Mucosa of stomach (tissue), 1 donor: ENCODE measurements around the gene FRG1.
"Not testable (repeated sequence)": the region's sequence is repeated elsewhere in the genome, so short reads cannot be mapped to it uniquely, and the experiment has no call there.

Source experiments
- H3K27me3 ChIP-seq: one replicate; pipeline ENCODE4 v1.7.0; 2013; ENCODE audit warnings: mild to moderate bottlenecking, low read length; ENCODE audit not compliant: control insufficient read depth, insufficient read depth
- H3K36me3 ChIP-seq: one replicate; pipeline ENCODE4 v1.7.0; 2013; ENCODE audit warnings: low read length; ENCODE audit not compliant: control insufficient read depth, insufficient read depth
- H3K4me1 ChIP-seq: one replicate; pipeline ENCODE4 v1.7.0; 2013; ENCODE audit warnings: mild to moderate bottlenecking, low read length; ENCODE audit not compliant: control insufficient read depth, insufficient read depth
- H3K4me3 ChIP-seq: one replicate; pipeline ENCODE4 v1.7.0; 2013; ENCODE audit warnings: low read length
- H3K9ac ChIP-seq: one replicate; pipeline ENCODE4 v1.7.0; 2013; ENCODE audit warnings: mild to moderate bottlenecking, low read length, moderate library complexity
- H3K9me3 ChIP-seq: one replicate; pipeline ENCODE4 v1.7.0; 2013; ENCODE audit warnings: mild to moderate bottlenecking, low read length, moderate library complexity; ENCODE audit not compliant: control insufficient read depth
- donor health status: Pancreatic carcinoma.

FRG1 gene

DNA sequence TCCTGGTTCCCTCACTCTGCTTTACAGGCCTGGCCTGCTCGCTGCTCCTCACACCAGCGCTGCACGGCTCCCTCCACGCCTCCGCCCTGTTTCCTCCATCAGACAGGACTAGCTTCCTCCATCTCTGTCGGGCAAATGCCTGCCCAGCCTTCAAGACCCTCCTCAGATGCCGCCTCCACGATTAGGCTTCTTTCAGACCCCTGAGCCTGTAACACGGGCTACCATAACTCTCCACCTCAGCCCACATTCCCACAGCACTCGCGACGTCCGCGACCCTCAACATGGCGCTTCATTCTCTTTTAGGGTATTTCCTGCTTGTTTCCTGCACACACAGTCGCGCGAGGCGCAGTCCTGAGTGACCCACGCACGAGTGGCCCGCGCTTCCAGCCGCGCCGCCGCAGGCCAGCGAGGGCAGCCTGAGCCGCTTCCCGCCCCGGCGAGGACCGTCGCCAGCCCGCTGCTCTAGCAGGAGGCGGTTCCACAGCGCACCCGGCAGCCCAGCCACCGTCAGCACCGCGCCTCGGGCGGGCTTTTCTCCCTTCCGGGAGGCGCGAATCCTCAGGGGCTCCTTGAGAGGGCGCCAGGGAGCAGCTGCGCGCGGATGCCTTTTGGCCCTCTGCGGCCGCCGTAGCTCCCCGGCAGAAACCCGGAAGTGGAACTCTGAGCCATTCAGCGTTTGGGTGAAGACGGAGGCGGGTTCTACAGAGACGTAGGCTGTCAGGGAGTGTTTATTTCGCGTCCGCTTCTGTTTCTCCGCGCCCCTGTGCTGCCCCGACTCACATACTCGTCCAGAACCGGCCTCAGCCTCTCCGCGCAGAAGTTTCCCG is at the start of gene FRG1:
Gene FRG1, plus strand, starts transcription at position 695 of the 827 bp plus-strand sequence. CDS start 138 bp downstream, outside the sequence.
- Histone ChIP-seq H3K36me3 (no peaks in the 10 kb centered on the region), H3K9me3 (no peaks in the 10 kb centered on the region), H3K4me1 (no peaks in the 10 kb centered on the region), H3K4me3 (peak within 1 kb of the TSS; percentile 89), H3K27me3 (no peaks in the 10 kb centered on the region), H3K9ac (peak within 1 kb of the TSS; percentile 93)

DNA sequence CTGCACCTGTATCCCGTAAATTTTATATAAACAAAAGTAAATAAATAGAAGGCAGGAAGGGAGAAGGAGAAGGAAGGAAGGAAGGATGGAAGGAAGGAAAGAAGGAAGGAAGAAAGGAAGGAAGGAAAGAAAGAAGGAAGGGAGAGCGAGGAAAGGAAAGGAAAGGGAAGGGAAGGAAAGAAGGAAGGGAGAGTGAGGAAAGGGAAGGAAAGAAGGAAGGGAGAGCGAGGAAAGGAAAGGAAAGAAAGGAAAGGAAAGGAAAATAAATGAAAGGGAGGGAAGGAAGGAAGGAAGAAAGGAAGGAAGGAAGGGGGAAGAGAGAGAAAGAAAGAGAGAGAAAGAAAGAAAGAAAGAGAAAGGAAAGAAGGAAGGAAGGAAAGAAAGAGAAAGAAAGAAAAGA is 43.0 kb upstream of the FRG1 start:
- Histone ChIP-seq H3K4me3 (no peak overlapping the region), H3K4me1 (no peaks in the 10 kb centered on the region), H3K27me3 (no peaks in the 10 kb centered on the region), H3K9ac (no peak overlapping the region), H3K9me3 (no peaks in the 10 kb centered on the region), H3K36me3 (no peaks in the 10 kb centered on the region)

DNA sequence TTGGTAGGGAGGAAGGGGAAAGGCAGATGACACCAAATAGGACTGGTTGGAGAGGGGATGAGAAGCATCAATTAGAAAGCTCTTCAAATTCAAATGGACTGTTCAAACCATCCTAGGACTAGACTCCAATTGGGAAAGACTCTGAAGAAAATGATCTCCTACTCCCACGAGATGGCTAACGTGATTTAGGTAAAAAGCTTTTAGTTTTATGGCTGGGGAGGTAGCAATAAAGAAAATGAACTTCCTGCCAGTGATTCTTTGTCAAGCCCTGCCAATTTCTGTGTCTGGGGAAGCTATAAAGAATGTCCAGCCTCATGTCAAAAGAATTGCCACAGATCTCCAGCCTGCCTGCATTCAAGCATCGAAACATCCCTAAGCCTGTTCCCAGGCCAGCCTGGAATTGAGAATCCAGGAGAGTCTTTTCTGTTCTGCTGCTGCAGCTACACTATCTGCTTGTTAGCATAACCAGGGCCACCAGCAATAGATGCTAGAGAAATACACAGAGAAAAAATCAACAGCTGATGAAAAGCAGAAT is 41.1 kb upstream of the FRG1 start:
- not testable (repeated sequence) for H3K9ac ChIP-seq, H3K9me3 ChIP-seq, H3K27me3 ChIP-seq, H3K4me1 ChIP-seq, H3K4me3 ChIP-seq, H3K36me3 ChIP-seq

DNA sequence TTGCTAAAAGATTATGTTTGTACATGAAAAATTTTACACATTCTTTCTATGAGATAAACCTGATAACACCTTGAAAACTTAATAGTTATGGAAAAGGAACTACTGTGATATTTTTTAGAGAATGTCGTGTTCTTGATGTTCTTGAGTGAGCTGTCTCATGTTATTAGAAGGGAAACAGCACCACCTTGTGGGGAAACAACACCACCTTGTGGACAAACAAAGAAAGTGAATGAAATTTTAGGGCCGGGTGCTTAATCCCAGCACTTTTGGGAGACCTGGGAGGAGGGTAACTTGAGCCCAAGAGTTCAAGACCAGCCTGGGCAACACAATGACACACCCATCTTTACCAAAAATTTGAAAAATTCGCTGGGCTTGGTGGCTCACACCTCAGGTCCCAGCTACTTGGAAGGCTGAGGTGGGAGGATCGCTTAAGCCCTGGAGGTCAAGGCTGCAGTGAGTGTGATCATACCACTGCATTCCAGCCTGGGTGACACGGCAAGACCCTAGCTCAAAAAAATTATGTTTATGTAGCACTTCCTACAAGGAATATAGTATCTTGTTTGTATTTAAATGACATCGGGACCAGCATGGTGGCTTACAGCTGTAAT is 36.1 kb upstream of the FRG1 start:
- not testable (repeated sequence) for H3K9ac ChIP-seq, H3K9me3 ChIP-seq, H3K4me1 ChIP-seq, H3K4me3 ChIP-seq, H3K27me3 ChIP-seq, H3K36me3 ChIP-seq

DNA sequence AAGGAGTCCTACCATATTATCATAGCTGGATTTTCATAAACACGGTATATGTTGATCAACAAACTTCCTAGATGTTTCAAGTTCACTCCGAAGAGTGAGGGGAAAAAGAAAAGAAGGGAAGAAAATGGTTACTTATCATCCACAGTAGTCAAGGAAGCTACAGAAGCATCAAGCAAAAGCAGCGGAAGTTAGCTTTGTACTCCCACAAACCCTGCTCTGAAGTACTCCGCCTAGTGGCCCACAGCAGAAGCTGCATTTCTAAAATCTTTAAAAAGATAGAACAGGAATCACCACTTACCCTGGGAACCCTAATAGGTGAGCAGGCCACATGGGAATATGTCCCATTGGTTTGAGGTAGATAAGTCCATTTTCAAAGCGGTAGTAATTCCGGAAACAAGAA is 28.5 kb upstream of the FRG1 start:
- Histone ChIP-seq H3K36me3 (no peaks in the 10 kb centered on the region), H3K27me3 (no peaks in the 10 kb centered on the region), H3K9ac (no peak overlapping the region), H3K4me1 (no peaks in the 10 kb centered on the region), H3K9me3 (no peaks in the 10 kb centered on the region), H3K4me3 (no peak overlapping the region)

DNA sequence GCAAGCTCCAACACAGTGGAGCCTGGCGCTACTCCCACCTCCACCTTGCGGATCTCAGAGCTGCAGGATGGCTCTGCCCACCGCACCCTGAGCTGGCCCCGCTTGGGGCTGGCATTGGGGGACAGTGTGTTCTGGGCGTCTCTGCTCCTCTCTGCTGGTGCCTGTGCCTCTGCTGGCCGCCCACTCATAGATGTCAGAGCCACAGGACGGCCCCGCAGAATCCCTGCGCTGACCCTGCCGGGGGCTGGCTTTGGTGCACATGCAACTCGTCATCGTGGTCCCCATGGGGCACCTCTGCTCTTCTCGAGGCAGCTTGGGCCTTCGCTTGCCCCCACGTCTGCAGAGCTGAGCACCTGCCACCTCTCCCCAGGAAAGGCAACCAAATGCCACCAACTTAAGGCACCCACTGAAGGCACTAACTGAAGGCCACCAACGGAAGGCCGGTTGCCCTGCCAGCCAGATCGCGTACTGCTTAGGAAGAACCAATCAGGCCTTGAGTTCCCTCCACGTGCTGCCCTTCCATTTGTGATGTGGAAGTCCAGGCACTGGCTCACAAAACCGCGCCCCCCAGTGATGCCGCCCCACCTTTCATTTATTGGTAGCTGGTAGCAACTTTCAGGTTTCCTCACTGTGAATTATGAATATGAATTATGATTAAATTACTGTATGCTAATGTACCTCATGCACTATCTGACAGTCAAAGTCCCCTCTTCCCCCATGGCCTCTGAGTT is 23.3 kb upstream of the FRG1 start:
- Histone ChIP-seq H3K4me1 (no peaks in the 10 kb centered on the region), H3K9ac (no peak overlapping the region), H3K36me3 (no peaks in the 10 kb centered on the region), H3K27me3 (no peaks in the 10 kb centered on the region), H3K9me3 (no peaks in the 10 kb centered on the region), H3K4me3 (no peak overlapping the region)

DNA sequence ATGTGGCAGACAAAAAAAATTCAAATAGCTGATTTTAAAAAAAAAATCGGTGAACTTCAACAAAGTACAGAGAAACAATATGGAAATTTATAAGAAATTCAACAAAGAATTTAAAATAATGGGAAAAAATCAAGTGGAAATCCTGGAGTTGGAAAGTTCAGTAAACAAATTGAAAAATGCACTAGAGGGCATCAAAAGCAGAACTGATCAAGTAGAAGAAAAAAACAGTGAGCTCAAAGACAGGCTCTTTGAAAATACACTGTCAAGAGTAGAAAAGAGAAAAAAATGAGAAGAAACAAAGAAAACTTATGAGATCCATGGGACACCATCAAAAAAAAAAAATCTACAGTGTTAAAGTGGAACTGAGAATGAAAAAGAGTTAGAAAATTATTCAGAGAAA is 19.6 kb upstream of the FRG1 start:
- Histone ChIP-seq H3K4me1 (no peaks in the 10 kb centered on the region), H3K36me3 (no peaks in the 10 kb centered on the region), H3K4me3 (no peak overlapping the region), H3K9me3 (no peaks in the 10 kb centered on the region), H3K9ac (no peak overlapping the region), H3K27me3 (no peaks in the 10 kb centered on the region)

DNA sequence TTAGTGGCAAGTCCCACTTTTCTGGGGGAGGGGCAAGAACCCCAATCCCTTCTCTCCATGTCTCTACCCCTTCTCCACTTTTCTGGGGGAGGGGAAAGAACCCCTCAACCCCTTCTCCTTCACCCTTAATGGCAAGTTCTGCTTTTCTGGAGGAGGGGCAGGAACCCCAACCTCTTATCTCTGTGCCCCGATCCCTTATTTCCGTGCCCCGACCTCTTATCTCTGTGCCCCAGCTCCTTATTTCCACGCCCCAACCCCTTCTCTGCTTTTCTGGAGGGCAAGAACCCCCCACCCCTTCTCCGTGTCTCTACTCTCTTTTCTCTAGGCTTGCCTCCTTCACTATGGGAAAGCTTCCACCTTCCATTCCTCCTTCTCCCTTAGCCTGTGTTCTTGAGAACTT is 13.9 kb upstream of the FRG1 start:
- not testable (repeated sequence) for H3K4me3 ChIP-seq, H3K36me3 ChIP-seq, H3K27me3 ChIP-seq, H3K9me3 ChIP-seq, H3K9ac ChIP-seq, H3K4me1 ChIP-seq

DNA sequence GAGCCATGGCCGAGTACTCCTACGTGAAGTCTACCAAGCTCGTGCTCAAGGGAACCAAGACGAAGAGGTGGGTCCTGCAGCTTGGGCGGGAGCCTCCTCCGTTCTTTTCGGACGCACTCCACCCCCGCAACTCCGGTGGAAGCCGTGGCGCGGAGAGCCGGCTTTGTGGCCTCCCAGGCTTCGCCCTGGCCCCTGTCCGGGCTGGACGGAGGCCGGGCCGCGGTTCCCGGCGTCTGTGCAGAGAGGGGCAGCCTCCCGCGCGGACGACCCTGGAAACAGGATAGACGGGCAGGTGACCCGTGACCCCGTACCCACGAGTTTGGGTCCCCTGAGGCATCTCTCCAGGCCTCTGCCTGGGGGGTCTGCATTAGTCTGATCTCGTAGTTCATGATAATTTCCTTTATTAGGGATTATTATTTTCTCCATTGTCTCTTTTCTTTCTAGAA is 356 bp downstream of the FRG1 start:
- no peaks in the 10 kb centered on the region for H3K27me3 ChIP-seq
- no peaks in the 10 kb centered on the region for H3K36me3 ChIP-seq
- peak overlapping the region; percentile 93 for H3K9ac ChIP-seq
- peak overlapping the region; percentile 89 for H3K4me3 ChIP-seq
- no peaks in the 10 kb centered on the region for H3K9me3 ChIP-seq
- no peaks in the 10 kb centered on the region for H3K4me1 ChIP-seq

DNA sequence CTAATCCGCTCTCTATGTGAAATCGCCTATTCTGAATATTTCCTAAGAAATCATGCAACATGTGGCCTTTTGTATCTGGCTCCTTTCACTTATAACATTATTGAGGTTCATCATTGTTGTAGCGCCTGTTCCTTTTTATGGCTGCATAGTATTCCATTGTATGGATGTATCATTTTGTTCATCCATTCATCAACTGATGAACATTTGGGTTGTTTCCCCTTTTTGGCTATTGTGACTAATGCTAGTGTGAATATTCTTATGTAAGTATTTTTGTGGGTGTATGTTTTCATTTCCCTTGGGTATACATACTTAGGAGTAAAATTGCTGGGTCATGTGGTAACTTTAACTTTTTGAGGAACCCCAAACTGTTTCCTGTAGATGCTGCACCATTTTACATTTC is 1.7 kb downstream of the FRG1 start:
- H3K4me1 ChIP-seq, H3K9me3 ChIP-seq, H3K4me3 ChIP-seq, H3K9ac ChIP-seq, H3K36me3 ChIP-seq, H3K27me3 ChIP-seq: not testable (repeated sequence)

DNA sequence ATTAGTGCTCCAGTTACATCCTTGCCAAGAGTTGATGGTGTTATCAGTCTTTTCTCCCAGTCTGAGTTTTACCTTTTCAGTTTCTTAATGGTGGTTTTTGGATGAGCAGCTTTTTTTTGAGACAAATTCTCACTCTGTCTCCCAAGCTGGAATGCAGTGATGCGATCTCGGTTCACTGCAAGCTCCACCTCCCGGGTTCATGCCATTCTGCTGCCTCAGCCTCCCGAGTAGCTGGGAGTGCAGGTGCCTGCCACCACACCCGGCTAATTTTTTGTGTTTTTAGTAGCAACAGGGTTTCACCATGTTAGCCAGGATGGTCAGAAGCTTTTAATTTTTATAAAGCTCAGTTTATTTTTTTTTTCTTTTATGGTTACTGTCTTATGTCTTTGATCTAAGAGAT is 3.4 kb downstream of the FRG1 start:
- H3K9me3 ChIP-seq, H3K36me3 ChIP-seq, H3K27me3 ChIP-seq, H3K4me3 ChIP-seq, H3K9ac ChIP-seq, H3K4me1 ChIP-seq: not testable (repeated sequence)

DNA sequence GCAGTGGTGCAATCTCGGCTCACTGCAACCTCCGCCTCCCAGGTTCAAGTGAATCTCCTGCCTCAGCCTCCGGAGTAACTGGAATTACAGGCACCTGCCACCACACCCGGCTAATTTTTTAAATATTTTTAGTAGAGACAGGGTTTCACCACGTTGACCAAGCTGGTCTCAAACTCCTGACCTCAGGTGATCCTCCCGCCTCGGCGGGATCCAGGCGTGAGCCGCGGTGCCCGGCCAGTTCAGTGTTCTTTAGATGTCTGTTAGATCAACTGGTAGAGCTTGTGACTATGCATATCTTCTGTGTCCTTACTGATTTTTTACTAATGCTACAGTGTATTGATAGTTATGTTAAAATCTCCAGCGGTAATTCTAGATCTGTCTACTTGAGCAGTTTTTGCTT is 6.2 kb downstream of the FRG1 start:
- H3K27me3 ChIP-seq, H3K4me1 ChIP-seq, H3K4me3 ChIP-seq, H3K36me3 ChIP-seq, H3K9ac ChIP-seq, H3K9me3 ChIP-seq: not testable (repeated sequence)
